H1 (cell line): ENCODE data around the gene NDUFA8. TPM values are rescaled to one million over a fixed set of nuclear protein-coding genes. Genes with fewer than 3 reads are reported as not detected.

Source experiments
- CTCF ChIA-PET: fragments of 300-600 bp; sonication (Branson Sonifier 250); formaldehyde crosslinking; loops from one replicate; lab custom pipeline; 2021; ENCODE audit not compliant: partially characterized antibody; lab: Charles Lee
- POLR2A ChIA-PET: fragments of 300-600 bp; sonication (Branson Sonifier 250); formaldehyde crosslinking; loops from one replicate; lab custom pipeline; 2021; ENCODE audit warnings: inconsistent platforms; ENCODE audit not compliant: partially characterized antibody; lab: Charles Lee
- DNase-seq, 2 experiments: peaks; one replicate each; pipeline versions ENCODE4 v3.0.0 to v3.0.0-alpha.2; 2010 to 2022; ENCODE audit warnings: low spot score in 2 of 2, low read depth in 1 of 2, mixed read lengths in 1 of 2
- FAIRE-seq: peaks from 2 replicates; lab custom pipeline; 2011; peaks lifted over from hg19 to GRCh38; lab: Jason Lieb, UNC
- H2AFZ ChIP-seq: 2 replicates; pipeline ENCODE4 v1.8.1; 2012; ENCODE audit warnings: low read length, inconsistent platforms
- H2AK5ac ChIP-seq: 2 replicates; pipeline ENCODE4 v1.6.1; 2013; ENCODE audit warnings: low read depth, low read length
- H2BK120ac ChIP-seq: replicated peaks from 2 replicates; pipeline ENCODE3; 2013; ENCODE audit warnings: low read depth, low read length, inconsistent platforms
- H2BK12ac ChIP-seq: 2 replicates; pipeline ENCODE4 v1.6.1; 2013; ENCODE audit warnings: low read depth, low read length
- H2BK15ac ChIP-seq: 2 replicates; pipeline ENCODE4 v1.6.1; 2013; ENCODE audit warnings: low read length
- H2BK20ac ChIP-seq: 2 replicates; pipeline ENCODE4 v1.6.1; 2013; ENCODE audit warnings: low read length
- H2BK5ac ChIP-seq: 2 replicates; pipeline ENCODE4 v1.6.1; 2013; ENCODE audit warnings: low read depth, low read length
- H3K14ac ChIP-seq: 2 replicates; pipeline ENCODE4 v1.6.1; 2013; ENCODE audit warnings: inconsistent platforms; ENCODE audit not compliant: insufficient read length
- H3K18ac ChIP-seq: 2 replicates; pipeline ENCODE4 v1.6.1; 2013; ENCODE audit warnings: low read length; ENCODE audit errors: extremely low read depth
- H3K23ac ChIP-seq: 2 replicates; pipeline ENCODE4 v1.6.1; 2013; ENCODE audit warnings: inconsistent platforms; ENCODE audit not compliant: insufficient read length
- H3K23me2 ChIP-seq: 2 replicates; pipeline ENCODE4 v1.6.1; 2013; ENCODE audit warnings: low read depth, low read length
- H3K27ac ChIP-seq: 2 replicates; pipeline ENCODE4 v1.6.1; 2011; ENCODE audit warnings: low read depth, low read length, inconsistent platforms
- H3K27me3 ChIP-seq, 4 experiments: replicated peaks in 1 of 4; 1 replicate in 1 of 4; 2 replicates in 3 of 4; pipeline versions ENCODE4 v1.6.1 to v1.8.1; 2011 to 2013; ENCODE audit warnings: low read length in 3 of 4, mild to moderate bottlenecking in 3 of 4, inconsistent platforms in 2 of 4, mixed read lengths in 2 of 4, moderate library complexity in 1 of 4; ENCODE audit not compliant: control insufficient read depth in 3 of 4, insufficient read depth in 3 of 4; ENCODE audit errors: extremely low read depth in 1 of 4
- H3K36me3 ChIP-seq, 4 experiments: 2 replicates each; pipeline versions ENCODE4 v1.6.1 to v1.8.1; 2011 to 2013; ENCODE audit warnings: mild to moderate bottlenecking in 4 of 4, low read length in 3 of 4, moderate library complexity in 2 of 4, control low read depth in 1 of 4, inconsistent platforms in 1 of 4; ENCODE audit not compliant: insufficient read depth in 4 of 4, control insufficient read depth in 2 of 4
- H3K4ac ChIP-seq: replicated peaks from 2 replicates; pipeline ENCODE3; 2013; ENCODE audit warnings: low read length, low read depth, mixed read lengths, inconsistent platforms; ENCODE audit not compliant: insufficient read length
- H3K4me1 ChIP-seq, 4 experiments: replicated peaks in 1 of 4; 1 replicate in 1 of 4; 2 replicates in 3 of 4; pipeline versions ENCODE4 v1.6.1 to v1.8.1; 2011 to 2013; ENCODE audit warnings: low read length in 3 of 4, inconsistent platforms in 2 of 4, mixed read lengths in 1 of 4; ENCODE audit not compliant: insufficient read depth in 4 of 4, control insufficient read depth in 3 of 4
- H3K4me2 ChIP-seq, 2 experiments: 2 replicates each; pipeline versions ENCODE4 v1.6.1 to v1.8.1; 2011 to 2013; ENCODE audit warnings: low read depth in 2 of 2, low read length in 2 of 2, control low read depth in 1 of 2, inconsistent platforms in 1 of 2, mild to moderate bottlenecking in 1 of 2; ENCODE audit not compliant: insufficient read depth in 1 of 2
- H3K4me3 ChIP-seq, 4 experiments: fragments of 200-600, 300-600 bp in 1 of 4; sonication (generic), shearing (Covaris generic), sonication (Bioruptor Twin) in 1 of 4; 2 replicates each; pipeline versions ENCODE4 v1.5.1 to v1.8.1; 2011 to 2016; ENCODE audit warnings: low read length in 4 of 4, low read depth in 3 of 4, control low read depth in 2 of 4, inconsistent platforms in 2 of 4, mild to moderate bottlenecking in 2 of 4, mixed read lengths in 1 of 4, moderate library complexity in 1 of 4; ENCODE audit not compliant: insufficient read depth in 2 of 4; ENCODE audit errors: extremely low read depth in 1 of 4
- H3K56ac ChIP-seq: replicated peaks from 2 replicates; pipeline ENCODE3; 2013; ENCODE audit warnings: low read depth, mild to moderate bottlenecking, mixed read lengths, low read length, inconsistent platforms; ENCODE audit not compliant: insufficient read length
- H3K79me1 ChIP-seq: 2 replicates; pipeline ENCODE4 v1.6.1; 2013; ENCODE audit warnings: low read depth, low read length, control low read depth
- H3K79me2 ChIP-seq, 2 experiments: 2 replicates each; pipeline versions ENCODE4 v1.6.1 to v1.8.1; 2012 to 2013; ENCODE audit warnings: low read length in 2 of 2, mild to moderate bottlenecking in 2 of 2, inconsistent platforms in 1 of 2; ENCODE audit not compliant: insufficient read depth in 2 of 2, control insufficient read depth in 1 of 2
- H3K9ac ChIP-seq, 4 experiments: replicated peaks in 1 of 4; 1 replicate in 1 of 4; 2 replicates in 3 of 4; pipeline versions ENCODE4 v1.6.1 to v1.8.1; 2011 to 2013; ENCODE audit warnings: low read depth in 3 of 4, low read length in 3 of 4, control low read depth in 2 of 4, mild to moderate bottlenecking in 2 of 4, moderate library complexity in 2 of 4, inconsistent platforms in 1 of 4; ENCODE audit errors: extremely low read depth in 1 of 4
- H3K9me3 ChIP-seq, 2 experiments: 2 replicates each; pipeline versions ENCODE4 v1.6.1 to v1.8.1; 2012 to 2013; ENCODE audit warnings: mild to moderate bottlenecking in 2 of 2, moderate library complexity in 2 of 2, control low read depth in 1 of 2, inconsistent platforms in 1 of 2, low read depth in 1 of 2, low read length in 1 of 2, mixed read lengths in 1 of 2; ENCODE audit not compliant: insufficient read depth in 2 of 2
- H4K20me1 ChIP-seq, 2 experiments: replicated peaks in 1 of 2; 2 replicates each; pipeline versions ENCODE3 to v1.8.1; 2011 to 2013; ENCODE audit warnings: inconsistent platforms in 2 of 2, low read length in 2 of 2, mild to moderate bottlenecking in 1 of 2; ENCODE audit not compliant: insufficient read depth in 2 of 2, control insufficient read depth in 1 of 2
- H4K5ac ChIP-seq: 2 replicates; pipeline ENCODE4 v1.6.1; 2013; ENCODE audit warnings: low read length, low read depth, mixed read lengths, inconsistent platforms; ENCODE audit not compliant: insufficient read length
- H4K8ac ChIP-seq: 2 replicates; pipeline ENCODE4 v1.8.0; 2013; ENCODE audit warnings: mild to moderate bottlenecking, moderate library complexity, low read length, inconsistent platforms; ENCODE audit not compliant: insufficient read depth; ENCODE audit errors: extremely low read depth
- H4K91ac ChIP-seq: replicated peaks from 2 replicates; pipeline ENCODE3; 2013; ENCODE audit warnings: low read length, mixed read lengths, inconsistent platforms; ENCODE audit not compliant: insufficient read length
- CREB1 ChIP-seq: IDR thresholded peaks from 2 replicates; pipeline ENCODE4 v1.6.1; 2012; ENCODE audit warnings: inconsistent platforms
- EP300 ChIP-seq, 2 experiments: IDR thresholded peaks; 1 replicate in 1 of 2; 2 replicates in 1 of 2; pipeline ENCODE4 v1.6.1; 2011 to 2012; ENCODE audit warnings: low read depth in 2 of 2, low read length in 2 of 2, mild to moderate bottlenecking in 2 of 2, borderline replicate concordance in 1 of 2, inconsistent platforms in 1 of 2, moderate library complexity in 1 of 2
- EZH2 ChIP-seq: fragments of 200-600 bp; sonication (generic); IDR thresholded peaks from 2 replicates; pipeline ENCODE4 v1.7.1; 2012; ENCODE audit warnings: low read depth, mild to moderate bottlenecking, moderate library complexity, low read length, inconsistent platforms; ENCODE audit not compliant: severe bottlenecking
- JUND ChIP-seq: IDR thresholded peaks from 2 replicates; pipeline ENCODE4 v1.6.1; 2011; ENCODE audit warnings: mild to moderate bottlenecking, improper control_type of control experiment, low read length
- KDM4A ChIP-seq: IDR thresholded peaks from one replicate; pipeline ENCODE4 v1.7.1; 2012; ENCODE audit warnings: low read depth, mild to moderate bottlenecking, moderate library complexity, low read length, inconsistent platforms; ENCODE audit not compliant: severe bottlenecking
- SAP30 ChIP-seq: fragments of 300-600 bp; sonication (generic); IDR thresholded peaks from 2 replicates; pipeline ENCODE4 v1.7.1; 2012; ENCODE audit warnings: low read length, moderate library complexity, mild to moderate bottlenecking, inconsistent platforms; ENCODE audit not compliant: insufficient read depth, insufficient replicate concordance
- SIRT6 ChIP-seq: IDR thresholded peaks from one replicate; pipeline ENCODE4 v1.7.1; 2012; ENCODE audit warnings: low read length, inconsistent platforms
- WGBS, 2 experiments: shearing (Covaris generic) in 1 of 2; methylation state at CpG; one replicate each; pipeline versions ENCODE4 v1.1.6 to v1.1.7; 2013 to 2015; ENCODE audit warnings: low lambda C conversion rate in 2 of 2, mixed read lengths in 2 of 2, inconsistent platforms in 1 of 2, low coverage in 1 of 2, missing lambda C conversion rate in 1 of 2; ENCODE audit not compliant: insufficient replicate concordance in 2 of 2, insufficient coverage in 1 of 2, insufficient read length in 1 of 2; ENCODE audit errors: extremely low coverage in 1 of 2, missing lambda C conversion rate in 1 of 2; 5-methylcytosine and 5-hydroxymethylcytosine counted together
- polyA plus RNA-seq, 7 experiments: library from polyadenylated mRNA; depleted of rRNA in 3 of 7; stranded (reverse) in 5 of 7; unstranded in 2 of 7; fragments of >200 nt in 5 of 7; fragments of 200-250 nt in 2 of 7; gene quantifications; 1 replicate in 5 of 7; 2 replicates in 1 of 7; 4 replicates in 1 of 7; pipeline versions ENCODE4 v1.2.1 to v1.2.3, GENCODE V29; 2011 to 2013; ENCODE audit warnings: missing spikeins in 2 of 7, mixed read lengths in 2 of 7
- total RNA-seq: library from RNA; stranded (reverse); fragmentation: NEBNext Ultra II Directional; extraction: Animal tissue kit (Norgen Biotek cat#: 25700); gene quantifications from 2 replicates; pipeline ENCODE4 v1.2.1, GENCODE V29; 2021
- TF ChIP-seq, protein P1 (sequence below): IDR thresholded peaks from 2 replicates; pipeline ENCODE4 v1.6.1; 2011; ENCODE audit warnings: low read depth, mild to moderate bottlenecking, low read length; ENCODE audit not compliant: insufficient read depth
- TF ChIP-seq, protein P2 (sequence below): IDR thresholded peaks from 2 replicates; pipeline ENCODE4 v1.6.1; 2012; ENCODE audit warnings: inconsistent platforms

Gene NDUFA8
- total and polyA plus RNA-seq, 2 of the 8 experiments (the other 6 are each of a cell fraction or from before 2014, with no cell fraction given): 61.0 to 73.8 TPM

DNA sequence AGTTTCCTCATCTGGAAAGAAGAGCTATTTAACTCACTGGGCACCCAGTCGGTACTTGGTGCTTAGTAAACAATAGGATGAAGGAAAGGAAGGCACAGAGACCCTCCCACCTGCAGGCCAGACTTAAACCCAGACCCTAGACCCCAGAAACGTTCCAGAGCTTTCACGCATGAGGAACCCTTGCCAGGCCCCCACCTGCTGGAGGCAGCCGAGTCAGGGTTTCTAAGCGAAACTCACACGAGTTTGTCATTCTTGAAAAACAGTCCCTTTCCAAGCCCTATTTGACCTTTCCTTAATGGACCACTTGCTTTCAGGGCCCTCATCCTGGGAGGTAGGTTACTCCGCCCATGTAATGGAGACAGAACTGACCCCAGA is 30.6 kb downstream of the NDUFA8 start:
- Histone ChIP-seq H4K91ac (no peak overlapping the region), H4K8ac (no peak overlapping the region), H3K56ac (no peak overlapping the region), H3K9ac (no peak overlapping the region), H3K27ac (no peak overlapping the region), H2AK5ac (no peak overlapping the region; the same call in 1 of the 2 replicates), H3K18ac (no peak overlapping the region), H4K5ac (no peak overlapping the region), H2BK120ac (no peak overlapping the region), H3K79me2 (no peaks in the 10 kb centered on the region), H2BK5ac (no peak overlapping the region), H4K20me1 (peaks cover 0 to 1% of the 10 kb centered on the region in 2 experiments), H2BK20ac (no peak overlapping the region), H2BK12ac (no peak overlapping the region), H3K4me2 (no peak overlapping the region), H3K9me3 (no peaks in the 10 kb centered on the region), H3K79me1 (no peaks in the 10 kb centered on the region), H3K23me2 (peaks cover 8% of the 10 kb centered on the region; the same call in 1 of the 2 replicates), H3K4ac (no peak overlapping the region), H3K36me3 (no peaks in the 10 kb centered on the region), H2BK15ac (no peak overlapping the region), H3K23ac (no peak overlapping the region), H3K4me1 (peaks cover 7 to 25% (median 18%) of the 10 kb centered on the region in 4 experiments), H3K14ac (no peak overlapping the region), H2AFZ (no peak overlapping the region), H3K4me3 (no peak overlapping the region), H3K27me3 (peaks cover 9 to 31% (median 27%) of the 10 kb centered on the region in 4 experiments)
- no peak for TF ChIP-seq JUND
- no peak for TF ChIP-seq SIRT6
- TF ChIP-seq, protein P1, sequence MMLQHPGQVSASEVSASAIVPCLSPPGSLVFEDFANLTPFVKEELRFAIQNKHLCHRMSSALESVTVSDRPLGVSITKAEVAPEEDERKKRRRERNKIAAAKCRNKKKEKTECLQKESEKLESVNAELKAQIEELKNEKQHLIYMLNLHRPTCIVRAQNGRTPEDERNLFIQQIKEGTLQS: no peak
- TF ChIP-seq, protein P2, sequence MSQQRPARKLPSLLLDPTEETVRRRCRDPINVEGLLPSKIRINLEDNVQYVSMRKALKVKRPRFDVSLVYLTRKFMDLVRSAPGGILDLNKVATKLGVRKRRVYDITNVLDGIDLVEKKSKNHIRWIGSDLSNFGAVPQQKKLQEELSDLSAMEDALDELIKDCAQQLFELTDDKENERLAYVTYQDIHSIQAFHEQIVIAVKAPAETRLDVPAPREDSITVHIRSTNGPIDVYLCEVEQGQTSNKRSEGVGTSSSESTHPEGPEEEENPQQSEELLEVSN: no peak
- no peak for TF ChIP-seq EP300 (IDR thresholded peaks at IDR 0.05; ENCODE audit: borderline replicate concordance in 1 of 2, low read depth in 2 of 2, low read length in 2 of 2)
- no peak for TF ChIP-seq CREB1
- no peak for TF ChIP-seq EZH2
- no peak for TF ChIP-seq KDM4A
- no peak for TF ChIP-seq SAP30
- 82% methylated on average over 7 of the region's 7 CpGs; no CpG with 5 or more reads in 1 of the 2 experiments for WGBS, 2 experiments
- DNase-seq (no peak), FAIRE-seq (no peak)
- ChIA-PET POLR2A (interaction anchor here (1.2 to 1.8 kb wide), 2 partner anchors 13 to 242 kb away, joined by 3 read pairs; partner anchors contain the start of gene PTGS1), CTCF (interaction anchor here (0.6 to 15.6 kb wide), 11 partner anchors 8 to 216 kb away, joined by 3 to 544 read pairs (median 5); partner anchors contain the start of genes MORN5, MRRF, NDUFA8 and RBM18)
